ENCODE results near the gene ZZZ3. TPM values are rescaled to one million over a fixed set of nuclear protein-coding genes. Genes with fewer than 3 reads are reported as not detected.

ZZZ3 gene
- total and polyA plus RNA-seq, 7 donors: 8.6 to 29.9 (median 25.0) TPM

- no peaks in the 10 kb centered on the region for H3K27me3 ChIP-seq (ENCODE audit: insufficient read depth in 3 of 3, low read length in 2 of 3)
- intact Hi-C loops (cut with DNase I): no loop called here
- H3K9me3 ChIP-seq: no peaks in the 10 kb centered on the region
- no peak overlapping the region for H3K27ac ChIP-seq
- no peaks in the 10 kb centered on the region for H3K4me1 ChIP-seq
- WGBS, 3 donors: 85 to 92% (median 89%) methylated on average over 4 of the region's 4 CpGs
- H3K36me3 ChIP-seq (ENCODE audit: insufficient read depth in 1 of 2, low read depth in 1 of 2): peaks cover 0 to 45% of the 10 kb centered on the region in 2 donors
- ATAC-seq (no peak), DNase-seq (no peak)
- H3K4me3 ChIP-seq: no peak overlapping the region
- no peak for TF ChIP-seq CTCF (IDR thresholded peaks at IDR 0.05)
Measured at GRCh38 chr1:77636864-77637263, 45.6 kb downstream of the ZZZ3 start.

Other genes with a start within 250 kb of the ZZZ3 start
- 10 to 100 TPM; 21.0 to 24.9 (median 23.4) TPM for gene USP33, start 77.2 kb upstream of the ZZZ3 start, total RNA-seq
- 10 to 100 TPM; 13.4 to 37.5 (median 15.0) TPM for gene USP33, start 77.2 kb upstream of the ZZZ3 start, polyA plus RNA-seq
- gene MIGA1, start 97.0 kb upstream of the ZZZ3 start, total RNA-seq: 10 to 100 TPM; 11.2 to 17.0 (median 14.0) TPM
- gene MIGA1, start 97.0 kb upstream of the ZZZ3 start, polyA plus RNA-seq: 10 to 100 TPM in 1 of 3 donors, 1 to 10 TPM in 2; 5.0 to 19.3 (median 5.4) TPM
- gene NEXN, start 206.0 kb upstream of the ZZZ3 start, total RNA-seq: 100 to 1,000 TPM; 161 to 541 (median 362) TPM
- gene NEXN, start 206.0 kb upstream of the ZZZ3 start, polyA plus RNA-seq: 100 to 1,000 TPM in 2 of 3 donors, 10 to 100 TPM in 1; 31.6 to 497 (median 321) TPM

All from psoas muscle (tissue), 8 donors.